HL-60 (cell line): ENCODE measurements around the gene TXNDC16.

Experiments
- DNase-seq, 2 experiments: peaks; one replicate each; pipeline ENCODE4 v3.0.0-alpha.2; 2010 to 2020; ENCODE audit warnings: low read depth in 1 of 2, low spot score in 1 of 2
- H3K27ac ChIP-seq: fragments of 250-450 bp; sonication (Bioruptor Pico); replicated peaks from 2 replicates; pipeline ENCODE4 v1.5.1; 2020; ENCODE audit warnings: mild to moderate bottlenecking, moderate library complexity
- H3K27me3 ChIP-seq: fragments of 250-450 bp; sonication (Bioruptor Pico); 2 replicates; pipeline ENCODE4 v1.5.1; 2021; ENCODE audit warnings: mild to moderate bottlenecking, moderate library complexity; ENCODE audit not compliant: insufficient read depth, poor library complexity, severe bottlenecking
- H3K4me3 ChIP-seq: replicated peaks from 2 replicates; pipeline ENCODE4 v1.5.1; 2011; ENCODE audit warnings: mild to moderate bottlenecking, control low read depth, low read length; ENCODE audit not compliant: insufficient read depth
- CTCF ChIP-seq: IDR thresholded peaks from one replicate; pipeline ENCODE4 v1.5.1; 2011; ENCODE audit warnings: low read length, control low read depth, inconsistent platforms; ENCODE audit not compliant: insufficient read depth
- GABPA ChIP-seq: IDR thresholded peaks from 2 replicates; pipeline ENCODE4 v1.6.1; 2012; ENCODE audit warnings: low read depth
- POLR2AphosphoS5 ChIP-seq: IDR thresholded peaks from 2 replicates; pipeline ENCODE4 v1.6.1; 2012; ENCODE audit warnings: low read depth
- REST ChIP-seq: IDR thresholded peaks from 2 replicates; pipeline ENCODE4 v1.6.1; 2012; ENCODE audit warnings: low read depth; ENCODE audit not compliant: insufficient replicate concordance
- SPI1 ChIP-seq: IDR thresholded peaks from 2 replicates; pipeline ENCODE4 v1.6.1; 2012; ENCODE audit warnings: low read depth, mild to moderate bottlenecking, borderline replicate concordance

The TXNDC16 gene

GRCh38 chr14:52413729-52414408 lies 138.4 kb downstream of the TXNDC16 start:
- Histone ChIP-seq H3K4me3 (no peak overlapping the region), H3K27ac (no peak overlapping the region)

GRCh38 chr14:52412426-52412825 lies 139.9 kb downstream of the TXNDC16 start:
- Histone ChIP-seq H3K27me3 (no peaks in the 10 kb centered on the region), H3K4me3 (no peak overlapping the region), H3K27ac (no peak overlapping the region)
- DNase-seq = no peak
- no peak for TF ChIP-seq CTCF
- no peak for TF ChIP-seq SPI1
- TF ChIP-seq REST = no peak
- TF ChIP-seq POLR2AphosphoS5 = no peak
- no peak for TF ChIP-seq GABPA

More at GRCh38 chr14:52413729-52414408, 138.4 kb downstream of the TXNDC16 start:
- TF ChIP-seq CTCF (no peak), SPI1 (no peak), POLR2AphosphoS5 (no peak), GABPA (no peak), REST (no peak)
- DNase-seq = no peak
- no peaks in the 10 kb centered on the region for H3K27me3 ChIP-seq

GRCh38 chr14:52405314-52405713 lies 147.0 kb downstream of the TXNDC16 start:
- TF ChIP-seq SPI1 = no peak
- TF ChIP-seq GABPA = no peak
- TF ChIP-seq CTCF = no peak
- TF ChIP-seq REST = no peak
- TF ChIP-seq POLR2AphosphoS5 = no peak
- no peak overlapping the region for H3K27ac ChIP-seq
- H3K4me3 ChIP-seq = no peak overlapping the region
- no peak for DNase-seq
- H3K27me3 ChIP-seq = no peaks in the 10 kb centered on the region
